WI38 (cell line): Measurements from ENCODE around the gene STEAP2.

Experiments
- H3K4me3 ChIP-seq: 2 replicates; pipeline ENCODE4 v1.5.1; 2011; ENCODE audit warnings: low read depth, mild to moderate bottlenecking, control low read depth, low read length
- CTCF ChIP-seq: IDR thresholded peaks from 2 replicates; pipeline ENCODE4 v1.5.1; 2012; ENCODE audit warnings: low read depth, mild to moderate bottlenecking, control low read depth, low read length

Gene STEAP2

DNA sequence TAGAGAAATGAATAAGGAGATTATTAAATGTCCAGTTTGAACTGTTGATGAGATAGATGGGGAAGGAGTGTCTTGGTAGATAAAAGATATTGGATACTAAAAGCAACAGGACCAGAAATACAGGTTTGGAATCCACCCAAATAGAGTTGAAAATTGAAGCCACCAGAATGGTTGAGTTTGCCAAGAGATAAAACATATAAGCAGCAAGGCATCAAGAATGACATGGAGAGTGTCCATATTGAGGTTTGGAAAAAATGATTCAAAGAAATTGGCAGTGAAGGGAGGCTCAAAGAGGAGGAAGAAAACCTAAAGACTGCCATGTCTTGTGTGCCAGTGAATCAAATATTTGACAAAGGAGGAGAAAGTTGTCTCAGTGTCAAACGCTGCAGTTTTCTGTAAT, 57.6 kb downstream of the STEAP2 start:
- TF ChIP-seq CTCF = no peak
- H3K4me3 ChIP-seq = no peak overlapping the region

DNA sequence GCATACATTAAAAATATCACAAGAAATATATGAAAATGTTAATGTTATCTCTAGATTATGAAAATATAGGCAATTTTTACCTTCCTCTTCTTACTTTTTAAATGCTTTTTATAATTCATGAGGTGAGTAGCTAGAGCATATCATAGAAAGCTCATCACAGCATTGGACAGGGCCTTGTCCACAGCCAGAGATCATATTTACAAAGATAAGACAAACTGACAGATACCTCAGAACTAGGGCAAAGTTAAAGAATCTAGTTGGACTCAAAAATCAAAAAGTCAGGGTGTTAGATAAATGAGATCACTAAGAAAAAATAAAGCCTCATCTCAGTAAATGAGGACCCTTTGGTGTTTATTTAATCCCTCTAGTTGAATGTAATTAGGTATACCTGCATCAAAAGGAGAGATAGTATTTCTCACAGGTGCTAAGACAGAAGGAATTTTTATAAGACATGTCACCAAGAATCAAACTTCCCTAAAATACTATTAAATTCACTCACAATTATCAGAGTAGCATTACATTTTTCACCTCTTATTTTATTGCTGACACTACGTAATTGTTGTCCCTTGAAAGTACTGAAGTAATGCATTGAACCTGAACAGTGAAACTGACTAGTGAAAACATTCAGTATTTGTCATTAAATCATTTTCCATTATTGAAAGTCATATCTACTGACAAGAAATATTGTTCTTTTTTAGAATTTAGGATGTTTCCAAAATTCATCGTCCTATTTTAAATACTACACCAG, 59.1 kb downstream of the STEAP2 start:
- no peak for TF ChIP-seq CTCF
- no peak overlapping the region for H3K4me3 ChIP-seq

DNA sequence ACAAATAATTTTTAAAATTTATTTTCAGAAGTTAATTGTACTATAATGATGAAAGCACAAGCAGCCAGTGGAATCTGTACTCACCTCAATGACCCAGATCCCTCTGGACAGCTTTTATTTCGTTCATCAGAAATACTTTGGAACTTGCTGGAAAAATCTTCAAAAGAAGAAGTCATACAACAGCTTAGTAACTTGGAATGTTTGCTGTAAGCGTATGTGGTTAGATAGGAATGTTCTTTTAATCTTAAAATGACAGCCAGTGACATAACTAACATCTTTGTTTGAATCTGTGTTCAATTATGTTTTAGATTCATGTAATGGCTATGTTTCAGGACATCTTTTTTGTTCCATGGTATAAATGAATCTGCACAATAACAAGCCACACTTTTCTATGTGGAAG, 60.2 kb downstream of the STEAP2 start:
- no peak overlapping the region for H3K4me3 ChIP-seq
- TF ChIP-seq CTCF = no peak

DNA sequence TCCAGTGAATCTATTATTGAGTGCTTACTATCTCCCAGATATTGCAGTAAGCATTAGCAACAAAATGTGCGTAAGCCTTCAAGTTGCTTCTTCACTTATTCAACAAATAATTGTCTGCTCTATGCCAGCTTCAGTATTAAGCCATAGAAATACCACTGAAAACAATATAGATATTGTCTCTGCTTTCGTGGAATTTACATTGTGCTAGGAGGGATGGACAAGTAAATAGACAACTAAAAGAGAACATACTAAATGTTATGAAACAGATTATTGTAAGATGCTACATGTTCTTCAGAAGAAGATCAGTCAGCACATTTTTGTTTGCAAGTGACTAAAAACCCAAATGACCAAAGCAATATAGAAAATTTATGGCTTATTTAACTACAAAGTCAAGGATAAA, 60.7 kb downstream of the STEAP2 start:
- no peak for TF ChIP-seq CTCF
- H3K4me3 ChIP-seq = no peak overlapping the region

DNA sequence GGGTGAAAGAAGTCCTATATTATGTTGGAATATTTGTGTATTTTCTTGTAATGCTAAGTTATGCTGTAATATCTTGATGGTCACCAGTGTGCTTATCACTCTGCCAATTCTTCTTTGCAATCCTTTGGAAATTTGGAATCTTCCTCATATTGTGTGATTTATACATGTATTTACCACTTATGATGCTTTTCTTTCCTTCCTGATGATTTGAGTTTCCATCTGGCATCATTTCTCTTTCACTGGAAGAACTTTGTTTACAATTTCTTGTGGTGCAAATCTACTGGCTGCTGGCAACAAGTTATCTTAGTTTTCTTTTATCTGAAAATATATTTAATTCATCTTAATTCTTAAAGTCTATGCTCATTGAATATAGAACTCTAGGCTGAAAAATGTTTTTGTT, 62.6 kb downstream of the STEAP2 start:
- no peak for TF ChIP-seq CTCF
- H3K4me3 ChIP-seq = no peak overlapping the region

GRCh38 chr7:90276033-90276728, 64.6 kb downstream of the STEAP2 start:
- no peak overlapping the region for H3K4me3 ChIP-seq
- TF ChIP-seq CTCF = no peak
